CMK (cell line): ENCODE results near the gene AMD1.
"Not testable (repeated sequence)": the region's sequence is repeated elsewhere in the genome, so short reads cannot be mapped to it uniquely, and the experiment has no call there.

ENCODE experiments used
- DNase-seq: peaks from one replicate; pipeline ENCODE4 v3.0.0-alpha.2; 2010; ENCODE audit warnings: low read depth

Gene AMD1

DNA sequence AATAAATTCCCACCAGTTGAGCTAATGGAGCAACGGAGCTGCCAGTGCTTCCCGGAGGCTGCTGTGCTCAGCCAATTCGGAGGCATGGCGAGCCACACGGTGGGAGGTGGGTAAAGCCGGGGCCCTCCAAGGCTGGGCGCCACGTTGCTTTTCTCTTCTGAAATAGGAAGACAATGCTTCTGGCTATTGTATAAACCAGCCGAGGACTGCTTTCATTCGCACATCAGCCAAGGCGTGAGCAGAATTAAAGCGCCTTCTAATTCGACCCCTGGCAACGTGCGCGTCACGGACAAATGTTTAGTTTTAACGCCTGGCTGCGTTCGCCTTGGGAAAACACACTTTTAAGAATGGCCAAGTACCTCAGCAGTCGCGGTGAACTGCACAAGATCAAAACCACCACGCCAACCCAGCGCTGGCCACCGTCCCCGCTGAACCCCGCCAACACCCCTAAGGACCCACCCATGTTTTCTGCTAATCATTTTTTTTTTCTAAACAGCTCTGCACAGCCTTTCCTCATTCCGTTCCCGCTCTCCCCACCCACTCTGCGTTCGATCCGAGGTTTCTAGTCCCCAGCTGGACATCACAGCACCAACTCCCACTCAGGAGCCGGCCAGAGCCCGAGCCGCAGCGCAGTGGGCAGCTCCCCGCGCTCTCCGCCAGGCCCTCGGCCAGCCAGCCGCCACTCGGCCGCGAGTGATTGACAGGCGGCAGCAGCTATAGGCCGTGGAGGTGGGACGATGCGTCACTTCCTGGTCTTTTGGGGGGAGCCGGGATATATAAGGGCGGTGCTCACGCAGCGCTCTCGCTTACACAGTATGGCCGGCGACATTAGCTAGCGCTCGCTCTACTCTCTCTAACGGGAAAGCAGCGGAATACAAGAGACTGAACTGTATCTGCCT, at the start of gene AMD1:
TSS of gene AMD1 (plus strand) at position 805 of the 899 bp plus-strand sequence. CDS start 321 bp downstream, outside the sequence.
- DNase-seq = peak; percentile 88

DNA sequence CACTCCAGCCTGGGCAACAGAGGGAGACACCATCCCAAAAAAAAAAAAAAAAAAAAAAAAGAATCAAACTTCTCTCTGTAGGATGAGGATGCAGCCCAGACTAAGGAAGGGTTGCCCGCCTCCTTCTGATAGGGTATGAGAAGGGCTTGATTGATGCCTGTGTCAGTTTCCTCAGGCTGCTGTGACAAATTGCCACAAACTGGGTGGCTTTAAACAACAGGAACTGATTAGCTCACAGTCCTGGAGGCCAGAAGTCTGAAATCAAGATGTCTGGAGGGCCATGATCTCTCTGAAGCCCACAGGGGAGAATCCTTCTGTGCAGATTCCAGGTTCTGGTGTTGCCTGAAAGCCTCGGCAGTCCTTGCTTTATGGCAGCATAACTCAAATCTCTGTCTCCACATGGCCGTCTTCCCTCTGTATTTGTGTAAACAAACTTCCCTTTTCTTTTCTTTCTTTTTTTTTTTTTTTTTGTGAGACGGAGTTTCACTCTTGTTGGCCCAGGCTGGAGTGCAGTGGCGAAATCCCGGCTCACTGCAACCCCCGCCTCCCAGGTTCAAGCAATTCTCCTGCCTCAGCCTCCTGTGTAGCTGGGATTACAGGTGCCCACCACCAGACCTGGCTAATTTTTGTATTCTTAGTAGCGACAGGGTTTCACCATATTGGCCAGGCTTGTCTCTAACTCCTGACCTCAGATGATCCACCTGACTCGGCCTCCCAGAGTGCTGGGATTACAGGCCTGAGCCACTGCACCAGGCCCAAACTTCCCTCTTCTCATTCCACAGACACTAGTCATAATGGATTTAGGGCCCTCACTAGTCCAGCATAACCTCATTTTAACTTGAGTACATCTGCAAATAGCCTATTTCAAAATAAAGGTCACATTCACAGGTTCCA, 48.1 kb upstream of the AMD1 start:
- DNase-seq = no peak

DNA sequence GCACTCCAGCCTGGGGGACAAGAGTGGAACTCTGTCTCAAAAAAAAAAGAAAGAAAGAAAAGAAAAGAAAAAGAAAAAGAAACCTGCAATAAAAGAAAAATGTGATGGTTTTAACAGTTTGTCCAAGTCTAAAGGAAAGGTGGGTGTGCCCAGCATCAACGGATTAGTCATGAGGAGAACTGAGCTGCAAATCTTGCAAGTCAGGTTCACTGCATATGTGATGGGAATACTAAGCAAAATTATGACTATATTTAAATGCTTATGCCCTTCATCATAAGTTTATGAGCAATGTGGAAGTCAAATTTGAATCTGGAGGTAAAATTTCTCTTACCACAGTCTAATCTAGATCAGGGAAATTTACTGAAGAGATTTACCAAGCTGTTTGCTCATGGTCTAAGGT, 46.2 kb upstream of the AMD1 start:
- DNase-seq = no peak

DNA sequence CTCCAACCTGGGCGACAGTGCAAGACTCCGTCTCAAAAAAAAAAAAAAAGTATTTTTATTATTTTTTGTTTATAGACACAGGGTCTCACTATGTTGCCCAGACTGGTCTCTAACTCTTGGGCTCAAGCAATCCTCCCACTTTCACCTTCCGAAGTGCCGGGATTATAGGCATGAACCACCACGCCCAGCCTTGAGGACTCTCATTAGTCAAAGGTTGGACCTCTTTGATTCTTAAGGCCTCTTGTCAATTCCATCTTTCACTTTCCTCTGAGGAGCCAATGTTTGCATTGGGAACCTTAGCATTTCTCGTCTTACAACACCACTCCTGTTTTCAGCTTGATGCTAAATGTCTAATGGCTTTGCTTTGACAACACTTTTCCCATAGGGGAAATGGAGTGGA, 43.2 kb upstream of the AMD1 start:
- DNase-seq = no peak

- DNase-seq = no peak
Measured at GRCh38 chr6:110833831-110834230, 40.8 kb upstream of the AMD1 start.

- DNase-seq = not testable (repeated sequence)
Measured at GRCh38 chr6:110835751-110836150, 38.8 kb upstream of the AMD1 start.

GRCh38 chr6:110841266-110841665, 33.3 kb upstream of the AMD1 start:
- no peak for DNase-seq

GRCh38 chr6:110849781-110850180, 24.8 kb upstream of the AMD1 start:
- no peak for DNase-seq

DNA sequence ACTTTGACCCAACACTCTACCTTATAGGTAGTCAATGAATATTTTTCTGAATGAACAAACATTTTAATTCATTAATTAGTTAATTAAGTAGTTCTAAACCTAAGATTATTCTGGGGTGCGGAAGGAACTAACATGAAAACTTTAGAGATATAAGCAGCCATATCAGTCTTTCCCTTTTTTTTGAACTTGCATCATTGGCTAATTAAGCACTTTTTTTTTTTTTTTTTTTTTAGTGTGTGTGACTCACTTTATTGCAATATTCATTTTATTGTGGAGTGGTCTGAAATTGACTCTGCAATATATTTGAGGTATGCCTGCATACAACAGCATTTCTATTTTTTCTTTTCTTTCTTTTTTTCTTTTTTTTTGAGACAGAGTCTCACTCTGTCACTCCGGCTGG, 21.8 kb upstream of the AMD1 start:
- DNase-seq = no peak

GRCh38 chr6:110853754-110854477, 20.7 kb upstream of the AMD1 start:
- no peak for DNase-seq

- no peak for DNase-seq
Measured at GRCh38 chr6:110856296-110856695, 18.3 kb upstream of the AMD1 start.

DNA sequence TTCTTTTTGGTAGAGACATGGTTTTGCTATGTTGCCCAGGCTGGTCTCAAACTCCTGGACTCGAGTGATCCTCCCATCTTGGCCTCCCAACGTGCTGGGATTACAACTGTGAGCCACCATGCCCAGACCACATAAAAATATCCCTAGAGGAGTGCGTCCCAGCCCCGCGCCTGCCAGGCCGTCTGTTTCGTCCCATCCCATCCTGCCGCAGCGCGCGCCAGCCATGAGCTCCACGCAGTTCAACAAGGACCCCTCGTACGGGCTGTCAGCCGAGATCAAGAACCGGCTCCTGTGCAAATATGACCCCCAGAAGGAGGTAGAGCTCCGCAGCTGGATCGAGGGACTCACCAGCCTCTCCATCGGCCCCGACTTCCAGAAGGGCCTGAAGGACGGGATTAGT, 16.6 kb upstream of the AMD1 start:
- no peak for DNase-seq

GRCh38 chr6:110858562-110859214, 15.9 kb upstream of the AMD1 start:
- no peak for DNase-seq

- DNase-seq = no peak
Measured at GRCh38 chr6:110859335-110859792, 15.2 kb upstream of the AMD1 start.

- no peak for DNase-seq
Measured at GRCh38 chr6:110864824-110865223, 9.8 kb upstream of the AMD1 start.

- DNase-seq = no peak
Measured at GRCh38 chr6:110874880-110875547, 429 bp downstream of the AMD1 start.

GRCh38 chr6:110875548-110876169, 1.1 kb downstream of the AMD1 start:
- no peak for DNase-seq

DNA sequence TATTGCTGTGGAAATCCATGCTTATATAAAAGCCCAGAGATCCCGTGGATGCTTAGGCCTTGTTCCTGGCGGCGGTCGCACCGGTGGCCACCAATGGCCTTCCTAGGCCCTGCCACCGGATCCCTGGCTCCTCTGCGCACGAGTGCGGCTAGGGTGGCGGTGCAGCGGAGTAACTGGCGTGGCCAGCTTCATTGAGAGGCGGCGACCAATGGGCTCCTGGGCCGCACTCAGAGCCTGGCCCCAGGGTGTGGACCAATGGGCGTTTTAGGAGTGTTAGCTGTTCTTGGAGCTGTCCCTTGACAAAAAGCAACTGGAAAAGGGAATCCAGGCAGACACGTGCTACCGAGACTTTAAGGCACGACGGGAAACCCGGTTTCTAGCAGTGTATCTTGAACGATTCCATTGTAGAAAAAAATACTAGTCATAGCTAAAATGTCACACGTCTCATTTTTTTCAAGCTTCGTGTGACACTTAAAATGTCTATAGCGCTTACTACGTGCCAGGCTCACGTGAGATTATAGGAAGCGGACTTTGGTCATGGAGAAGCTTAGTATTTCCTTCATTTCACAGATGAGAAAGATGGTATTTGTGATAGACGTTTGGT, 1.7 kb downstream of the AMD1 start:
- no peak for DNase-seq

GRCh38 chr6:110876806-110877564, 2.4 kb downstream of the AMD1 start:
- DNase-seq = no peak
